OCI-M1 (cell line): ENCODE measurements around the gene RPS6KA2.
"Not testable (repeated sequence)": the region's sequence is repeated elsewhere in the genome, so short reads cannot be mapped to it uniquely, and the experiment has no call there.

ENCODE experiments used
- DNase-seq: peaks from one replicate; lab custom pipeline; 2025; lab: John Stamatoyannopoulos, UW

Gene RPS6KA2

DNA sequence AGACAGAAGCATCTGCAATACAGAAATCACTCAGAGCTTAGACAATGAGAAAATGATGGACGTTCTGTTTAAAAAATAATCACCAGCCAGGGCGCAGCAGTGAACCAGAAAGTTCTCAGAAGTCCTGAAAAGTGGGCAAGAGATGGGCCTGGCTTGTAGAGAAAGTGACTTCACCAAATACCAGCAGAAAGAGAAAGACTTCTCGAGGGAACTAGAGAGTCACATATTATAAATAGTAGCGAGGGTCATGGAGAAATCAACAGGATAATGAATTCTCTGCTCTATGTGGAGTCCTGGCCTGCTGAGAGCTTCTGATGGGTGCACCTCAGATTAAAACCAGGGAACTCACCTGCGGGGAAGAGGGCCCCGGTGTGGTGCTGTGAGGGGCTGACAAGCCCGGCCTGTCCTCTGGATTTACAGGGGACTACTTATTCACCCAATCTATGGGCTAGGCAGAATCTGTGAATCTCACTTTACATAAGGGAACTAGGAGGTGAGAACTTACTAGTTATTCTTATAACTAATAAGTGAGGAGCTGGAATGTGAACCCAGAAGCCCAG, 35.0 kb downstream of the RPS6KA2 start:
- DNase-seq, result no peak

DNA sequence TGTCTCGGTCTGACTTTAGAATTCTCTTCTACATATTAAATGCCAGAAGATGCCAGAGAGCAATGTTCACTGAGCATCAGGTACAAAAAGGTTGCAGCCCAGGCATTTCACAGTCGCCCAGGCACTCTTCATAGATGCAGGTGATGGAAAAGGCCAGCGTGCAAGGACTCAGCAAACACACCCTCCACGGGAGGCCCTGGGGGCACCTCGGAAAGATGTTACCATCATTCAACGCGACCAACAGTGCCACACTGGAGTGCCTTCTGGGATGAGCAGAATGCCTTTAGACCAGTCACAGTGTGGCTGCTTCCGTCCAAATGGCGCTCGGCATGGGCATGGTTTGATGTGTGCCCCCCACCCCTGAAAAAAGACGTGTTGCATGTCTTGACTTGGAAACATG, 36.0 kb downstream of the RPS6KA2 start:
- no peak for DNase-seq

DNA sequence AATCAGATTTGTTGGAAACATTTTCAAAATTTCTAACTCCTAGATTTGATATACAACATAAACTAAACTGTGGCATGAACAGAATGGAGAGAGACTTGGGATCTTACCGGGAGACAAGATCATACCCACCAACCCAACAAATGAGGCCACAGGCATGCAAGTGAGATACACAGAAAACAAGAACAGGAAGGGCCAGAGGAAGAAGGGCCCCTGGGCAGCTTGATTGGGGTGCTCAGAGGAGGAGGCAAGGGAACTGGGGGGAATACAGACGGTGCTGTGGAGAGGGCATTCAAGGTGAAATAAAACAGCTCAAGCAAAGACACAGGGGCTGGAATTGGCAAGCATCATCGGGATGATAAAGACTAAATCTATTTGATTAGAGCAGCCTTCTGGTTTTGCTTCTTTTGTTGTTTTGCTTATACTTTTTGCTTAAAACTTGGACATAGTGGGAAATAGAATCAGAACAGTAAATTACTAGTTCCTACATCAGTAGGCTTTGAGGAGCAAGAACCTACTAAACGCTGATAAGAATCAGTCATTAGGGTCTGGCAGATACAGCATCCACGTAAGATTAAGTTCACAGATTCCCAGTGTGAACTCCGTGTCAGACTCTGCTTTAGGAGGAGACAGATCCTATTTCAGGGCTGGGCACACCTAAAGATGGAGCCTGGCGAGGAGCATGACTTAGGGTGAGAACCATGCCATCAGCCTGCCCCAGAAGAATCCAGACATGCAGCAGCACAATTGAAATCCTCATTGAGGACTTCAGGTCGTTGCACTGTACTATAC, 37.1 kb downstream of the RPS6KA2 start:
- no peak for DNase-seq

DNA sequence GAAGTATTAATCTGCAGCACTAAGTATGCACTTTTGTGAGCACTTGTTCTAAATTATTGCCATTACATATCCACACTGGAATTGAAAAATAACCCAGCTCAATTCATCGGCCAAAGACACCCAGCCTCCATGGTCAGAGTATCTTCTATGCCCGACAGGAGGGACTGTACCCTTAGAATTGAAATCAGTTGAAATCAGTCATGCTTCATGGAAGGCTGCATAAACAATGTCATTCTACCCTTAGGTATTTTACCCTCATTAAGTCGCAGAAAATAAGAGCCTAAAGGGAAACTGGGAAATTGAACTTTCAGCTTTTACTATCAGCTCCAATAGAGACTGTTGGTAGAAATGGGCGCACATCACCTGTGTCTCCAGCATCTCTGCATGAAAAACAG, 37.7 kb downstream of the RPS6KA2 start:
- no peak for DNase-seq

DNA sequence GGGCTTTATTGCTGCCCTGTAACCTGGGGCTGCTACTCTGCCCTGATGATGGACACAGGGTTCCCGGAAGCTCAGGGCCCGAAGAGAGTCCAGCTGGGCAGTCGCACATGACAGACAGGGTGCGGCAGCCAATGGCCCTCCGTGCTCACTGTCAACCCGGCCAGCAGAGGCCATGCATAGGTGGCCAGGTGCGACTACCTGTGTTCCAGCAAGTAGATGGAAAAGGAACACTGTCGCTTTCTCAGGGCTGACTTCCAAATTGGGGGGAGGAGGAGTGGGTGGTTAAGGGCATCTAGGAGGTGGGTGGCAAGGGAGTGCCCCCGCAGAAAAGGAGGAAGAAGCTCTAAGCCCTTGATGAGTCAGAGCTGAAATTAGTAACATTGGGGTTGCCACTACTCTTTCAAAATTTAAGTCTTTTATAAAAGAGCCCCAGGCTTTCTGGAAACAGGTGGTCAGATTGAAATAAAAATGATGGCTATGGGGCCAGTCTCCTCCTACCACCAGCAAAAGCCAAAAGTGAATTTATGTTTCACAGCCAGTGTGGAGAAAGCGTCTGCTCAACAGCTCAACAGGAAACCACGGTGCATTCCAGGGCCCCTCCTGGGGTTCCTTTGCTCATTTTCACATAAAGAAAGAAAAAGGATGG, 38.2 kb downstream of the RPS6KA2 start:
- no peak for DNase-seq

DNA sequence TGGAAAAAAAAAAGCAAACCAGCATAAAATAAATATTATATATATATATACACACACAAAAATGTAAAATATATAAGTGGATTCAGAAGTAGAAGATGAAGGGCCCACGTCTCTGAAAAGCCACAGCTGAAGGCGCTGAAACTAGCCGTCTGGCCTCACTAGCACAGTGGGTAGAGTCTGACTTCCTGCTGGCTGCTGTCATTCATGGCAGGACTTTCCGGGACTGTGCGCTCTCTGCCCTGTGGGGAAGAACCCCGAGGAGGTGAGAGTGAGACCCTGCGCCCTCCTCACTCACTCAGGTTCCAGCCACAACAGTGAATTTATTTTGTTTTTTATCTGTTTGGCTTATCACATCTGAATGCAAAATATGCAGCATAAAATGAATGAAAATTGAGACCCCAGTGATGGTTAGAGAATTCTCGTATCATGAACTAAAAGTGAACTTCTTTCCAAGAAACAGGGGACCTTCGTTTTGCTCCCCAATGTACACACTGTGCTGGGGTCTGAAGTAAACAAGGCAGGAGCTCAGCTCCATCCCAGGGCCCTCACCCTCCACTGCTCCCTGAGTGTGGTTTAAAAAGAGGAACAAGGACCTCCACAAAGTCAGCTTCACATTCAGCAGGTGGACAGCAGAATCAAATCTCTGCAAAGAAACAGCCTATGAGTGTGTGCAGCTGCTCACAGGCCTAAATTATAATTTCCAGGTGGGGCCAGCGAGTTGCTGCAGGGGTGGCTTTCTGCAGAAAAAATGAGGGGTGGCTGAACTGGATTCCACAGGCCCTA, 39.2 kb downstream of the RPS6KA2 start:
- no peak for DNase-seq

DNA sequence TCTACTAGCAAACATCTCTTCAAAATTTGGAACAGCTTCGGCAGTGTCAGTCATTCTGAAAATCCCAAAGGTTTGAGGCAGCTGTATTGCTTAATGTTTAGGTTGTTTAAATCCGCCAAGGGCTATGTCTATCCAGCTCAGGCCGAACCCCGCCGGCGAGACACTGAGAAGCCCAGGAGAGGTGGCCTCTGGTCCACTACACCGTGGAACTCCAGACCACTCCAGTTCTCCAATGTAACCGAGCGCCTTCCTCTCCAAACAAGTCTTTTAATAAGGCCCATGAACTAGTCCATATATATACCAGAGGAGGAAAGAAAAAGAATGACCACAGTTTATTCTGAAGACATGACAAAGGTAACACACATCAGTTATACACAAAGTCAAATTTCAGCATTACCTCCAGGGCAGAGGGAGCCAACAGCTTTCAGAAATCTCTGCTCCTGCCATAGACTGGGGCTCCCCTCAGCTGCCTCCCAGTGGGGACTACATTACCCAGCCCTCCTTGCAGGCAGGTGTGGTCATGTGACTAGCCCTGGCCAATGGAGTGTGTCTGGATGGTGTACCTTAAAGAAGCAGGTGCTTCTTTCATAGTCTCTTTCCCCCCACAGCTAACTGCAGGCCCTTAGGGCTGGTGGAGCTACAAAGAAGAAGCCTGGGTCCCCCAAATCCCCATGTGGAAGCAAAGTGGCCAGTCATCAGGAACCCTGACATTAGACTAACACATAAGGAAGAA, 40.5 kb downstream of the RPS6KA2 start, which contains the start of gene RAMACL:
RAMACL (minus strand) TSS at position 255 of the 733 bp plus-strand sequence; CDS start at position 54, 201 bp downstream.
- DNase-seq, result no peak

DNA sequence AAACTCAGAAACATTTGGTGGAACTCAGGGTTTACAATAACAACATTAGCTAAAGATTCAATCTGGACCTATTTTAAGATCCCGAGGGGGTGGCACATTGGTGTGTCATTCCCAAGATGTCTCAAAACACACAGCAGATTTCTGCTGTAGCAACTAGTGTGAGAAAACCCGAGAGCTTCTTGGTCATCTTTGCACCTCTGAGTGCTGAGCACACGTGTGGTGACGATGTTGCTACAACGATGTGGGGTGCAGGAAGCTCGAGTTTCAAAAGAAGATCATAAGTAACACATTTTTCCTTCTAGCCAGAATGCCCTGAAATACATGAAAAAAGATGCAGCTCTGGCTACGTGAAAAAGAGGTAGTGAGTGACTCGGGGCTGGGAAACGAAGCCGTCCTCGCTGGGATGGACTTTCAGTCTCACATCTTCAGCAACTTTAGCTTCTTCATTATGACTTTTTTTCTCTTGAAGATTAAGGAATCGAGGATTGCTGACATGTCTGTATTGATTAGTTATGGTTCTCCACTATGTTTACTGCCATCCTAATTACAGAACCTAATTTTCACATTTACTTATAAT, 42.1 kb downstream of the RPS6KA2 start:
- DNase-seq, result no peak

DNA sequence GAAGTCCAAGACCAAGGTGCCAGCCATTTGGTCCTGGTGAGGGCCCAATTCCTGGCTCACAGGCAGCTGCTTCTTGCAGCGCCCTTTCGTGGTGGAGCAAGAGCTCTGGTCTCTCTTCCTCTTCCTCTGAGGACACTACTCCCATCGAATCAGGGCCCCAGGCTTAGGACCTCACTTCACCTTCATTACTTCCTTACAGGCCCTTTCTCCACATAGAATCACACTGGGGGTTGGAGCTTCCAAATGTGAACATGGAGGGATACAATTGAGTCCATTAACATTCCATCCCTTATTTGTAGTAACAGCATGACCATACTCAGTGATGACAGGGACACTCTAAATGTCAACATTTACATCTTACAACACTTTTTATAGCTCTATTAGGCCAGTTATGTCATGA, 42.9 kb downstream of the RPS6KA2 start:
- DNase-seq, result no peak

DNA sequence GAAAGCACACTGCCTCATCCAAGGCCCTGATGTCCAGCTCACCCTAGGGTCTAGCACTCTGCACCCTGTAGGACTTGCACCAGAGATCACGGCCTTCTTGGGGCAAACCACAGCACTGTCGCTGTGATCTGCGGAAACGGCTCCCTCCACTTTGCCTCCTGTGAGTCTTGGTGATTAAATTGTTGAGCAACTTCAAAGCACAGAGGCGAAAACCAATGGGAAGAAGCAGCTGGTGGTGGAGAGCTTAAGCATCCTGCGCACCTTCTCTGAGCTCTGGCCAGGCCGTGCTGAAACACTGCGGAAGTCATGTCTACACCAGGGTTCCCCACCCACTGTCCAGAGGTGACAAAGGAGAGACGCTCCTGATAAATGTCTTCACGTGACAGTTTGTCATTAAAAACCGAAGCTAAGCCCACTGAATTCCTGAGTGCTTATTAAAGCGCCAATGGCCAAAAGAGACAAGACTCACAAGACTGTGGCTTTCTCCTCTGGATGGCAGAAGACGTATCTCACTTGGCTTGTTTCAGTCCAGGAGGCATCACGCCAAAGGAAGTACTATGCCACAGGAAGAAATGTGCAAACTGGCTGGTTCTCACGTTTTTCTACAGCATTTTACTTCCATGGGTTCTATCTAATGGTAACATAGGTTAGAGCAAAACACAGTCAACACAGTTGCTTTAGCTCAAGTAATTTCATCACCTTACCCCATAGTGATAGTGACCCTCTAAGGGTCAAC, 43.7 kb downstream of the RPS6KA2 start:
- no peak for DNase-seq

DNA sequence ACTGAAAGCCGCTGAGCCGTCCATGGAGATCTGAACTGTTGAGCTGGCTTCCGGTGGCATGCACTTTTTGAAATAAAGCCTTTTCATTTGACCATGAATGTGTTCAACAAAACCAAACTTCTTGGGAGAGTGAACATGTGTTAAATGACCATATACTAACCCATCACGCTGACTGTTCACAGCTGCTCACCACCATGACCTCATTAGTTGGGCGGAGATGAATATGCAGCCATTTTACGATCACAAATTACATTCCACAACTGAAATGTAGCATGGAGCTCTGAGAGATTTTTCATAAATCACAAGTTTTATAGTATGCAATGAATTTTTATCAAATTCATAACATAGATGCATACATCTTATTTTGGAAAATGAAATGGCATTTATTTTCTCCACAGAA, 44.8 kb downstream of the RPS6KA2 start:
- DNase-seq, result no peak

DNA sequence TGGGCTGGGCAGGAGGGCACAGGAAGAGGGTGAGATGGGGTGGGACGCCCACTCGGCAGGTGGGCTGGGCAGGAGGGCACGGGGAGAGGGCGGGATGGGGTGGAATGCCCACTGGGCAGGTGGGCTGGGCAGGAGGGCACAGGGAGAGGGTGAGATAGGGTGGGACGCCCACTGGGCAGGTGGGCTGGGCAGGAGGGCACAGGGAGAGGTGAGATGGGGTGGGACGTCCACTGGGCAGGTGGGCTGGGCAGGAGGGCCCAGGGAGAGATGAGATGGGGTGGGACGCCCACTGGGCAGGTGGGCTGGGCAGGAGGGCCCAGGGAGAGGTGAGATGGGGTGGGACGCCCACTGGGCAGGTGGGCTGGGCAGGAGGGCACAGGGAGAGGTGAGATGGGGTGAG, 45.2 kb downstream of the RPS6KA2 start:
- not testable (repeated sequence) for DNase-seq

DNA sequence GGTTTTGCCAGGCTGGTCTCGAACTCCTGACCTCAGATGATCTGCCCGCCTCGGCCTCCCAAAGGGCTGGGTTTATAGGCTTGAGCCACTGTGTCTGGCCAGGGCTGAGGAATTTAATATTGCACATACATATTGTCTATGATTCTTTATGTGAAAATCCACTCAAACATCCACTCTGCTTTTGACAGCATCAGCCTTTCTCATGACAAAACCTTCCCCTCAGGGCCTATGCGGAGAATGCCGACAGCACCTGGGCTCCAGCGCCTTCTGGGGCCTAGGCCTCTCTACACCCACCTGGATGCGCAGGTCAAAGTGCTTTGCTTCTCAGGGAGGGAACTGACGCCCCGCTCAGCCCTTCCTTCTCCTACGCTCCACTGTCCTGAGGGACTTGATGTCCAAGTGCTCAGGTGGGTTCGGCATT, 46.0 kb downstream of the RPS6KA2 start:
- no peak for DNase-seq

DNA sequence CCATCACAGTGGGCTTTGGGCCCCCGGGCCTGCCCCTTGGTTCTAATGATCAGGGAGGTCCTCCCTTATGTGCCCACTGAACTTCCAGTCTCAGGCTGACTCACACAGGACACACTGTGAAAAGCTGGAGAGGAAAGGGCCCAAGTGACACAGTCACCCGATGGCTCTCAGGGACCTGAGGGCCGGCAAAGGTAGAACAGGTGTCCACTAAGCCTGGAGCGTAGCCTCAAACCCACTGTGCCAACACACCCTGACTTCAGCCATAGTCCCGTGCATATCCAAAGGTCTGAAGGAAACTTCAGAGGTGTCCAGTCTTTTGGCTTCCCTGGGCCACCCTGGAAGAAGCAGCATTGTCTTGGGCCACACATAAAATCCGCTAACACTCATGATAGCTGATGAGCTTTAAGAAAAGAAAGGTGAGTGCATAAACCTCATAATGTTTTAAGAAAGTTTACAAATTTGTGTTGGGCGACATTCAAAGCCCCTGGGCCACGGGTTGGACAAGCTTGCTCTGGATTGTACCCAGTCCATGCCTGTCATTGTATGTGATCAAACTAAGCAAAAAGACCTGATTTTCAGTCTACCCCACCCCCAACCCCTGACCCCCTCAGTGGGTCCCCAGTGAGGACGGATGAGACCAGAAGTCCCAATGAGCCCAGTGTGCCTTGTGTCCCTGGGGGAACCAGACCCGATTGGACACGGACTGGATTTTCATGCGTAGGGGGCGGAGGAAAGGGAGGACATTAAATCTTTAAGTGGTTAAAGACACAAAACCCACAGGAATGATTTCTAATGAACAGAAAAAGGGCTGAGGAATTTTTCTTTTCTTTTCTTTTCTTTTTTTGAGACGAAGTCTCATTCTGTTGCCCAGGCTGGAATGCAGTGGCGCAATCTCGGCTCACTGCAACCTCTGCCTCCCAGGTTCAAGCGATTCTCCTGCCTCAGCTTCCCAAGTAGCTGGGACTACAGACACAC, 46.7 kb downstream of the RPS6KA2 start:
- no peak for DNase-seq

DNA sequence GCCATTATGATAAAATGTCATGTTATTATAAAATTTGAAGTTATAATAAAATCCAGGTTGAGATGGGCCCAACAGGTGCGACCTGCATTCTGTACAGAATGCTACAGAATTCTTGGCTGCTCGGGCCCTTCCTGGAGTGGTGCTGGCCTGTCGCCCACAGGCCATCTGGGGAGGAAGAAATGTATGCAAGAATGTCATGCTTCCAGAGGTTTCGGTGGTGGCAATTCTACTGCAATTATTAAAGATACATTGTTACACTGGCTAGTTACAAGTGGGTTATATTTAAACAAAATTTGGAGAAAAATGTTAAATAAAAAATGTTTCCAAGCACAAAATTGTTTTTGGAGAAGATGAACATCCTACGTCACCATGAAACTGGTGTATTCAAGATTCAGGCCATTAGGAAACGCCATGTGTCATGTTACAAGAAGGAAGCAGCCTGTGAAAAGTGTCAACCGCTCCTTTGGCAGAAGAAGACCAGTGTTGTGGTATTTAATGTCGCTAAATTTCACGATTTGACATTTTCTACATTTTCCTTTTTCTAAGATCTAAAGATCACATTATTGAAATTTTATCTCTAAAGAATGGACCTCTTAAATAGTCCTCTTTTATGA, 47.7 kb downstream of the RPS6KA2 start:
- no peak for DNase-seq

DNA sequence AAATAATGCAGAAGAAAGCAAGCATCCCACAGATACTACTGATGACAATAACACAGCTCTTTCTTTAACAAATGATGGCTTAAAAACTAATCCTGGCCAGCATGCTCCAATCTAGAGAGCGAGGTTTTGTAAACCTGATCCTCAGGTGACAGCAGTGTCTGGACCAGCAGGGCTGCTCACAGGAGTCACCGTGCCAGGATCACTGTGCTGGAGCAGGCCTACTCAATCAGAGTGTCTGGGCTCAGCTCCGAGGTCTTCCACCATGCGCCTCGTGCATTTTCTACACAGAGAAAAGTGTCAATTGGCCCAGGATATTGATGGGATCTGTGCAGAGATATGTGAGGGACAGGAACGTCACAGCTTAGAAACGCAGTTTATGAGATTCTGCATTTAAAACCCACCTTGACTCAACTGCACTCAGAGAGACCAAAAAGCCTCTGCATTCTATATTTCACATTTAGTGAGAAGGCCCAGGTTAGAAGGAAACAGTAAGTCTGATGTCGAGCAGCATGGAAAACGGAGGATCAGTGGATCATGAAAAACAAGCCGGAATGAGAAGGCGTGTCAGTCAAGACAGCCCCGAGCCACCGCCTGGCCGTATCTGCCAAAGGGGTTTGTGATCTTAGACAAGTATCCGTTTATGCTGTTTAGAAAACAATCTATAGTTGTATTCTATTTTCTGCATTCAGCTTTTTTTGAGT, 48.4 kb downstream of the RPS6KA2 start:
- DNase-seq, result no peak

DNA sequence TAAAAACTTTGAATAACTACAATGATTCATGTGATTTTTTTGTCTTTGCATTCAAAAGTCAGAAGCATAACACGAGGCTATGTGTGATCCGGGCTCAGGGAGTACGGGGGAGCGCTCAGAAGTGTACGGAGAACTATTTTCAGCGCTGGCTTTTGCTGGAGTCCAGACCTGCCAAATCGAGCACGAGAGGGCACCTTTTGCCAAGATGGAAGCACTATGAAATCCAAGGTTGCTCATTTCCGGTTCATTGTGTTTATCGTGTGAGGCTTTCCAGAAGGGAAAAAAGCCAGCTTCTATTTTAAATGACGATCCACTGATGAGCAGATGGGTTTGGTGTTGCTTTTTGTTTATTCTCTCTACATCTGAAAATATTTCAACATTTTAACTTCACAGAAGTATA, 51.8 kb downstream of the RPS6KA2 start:
- no peak for DNase-seq

DNA sequence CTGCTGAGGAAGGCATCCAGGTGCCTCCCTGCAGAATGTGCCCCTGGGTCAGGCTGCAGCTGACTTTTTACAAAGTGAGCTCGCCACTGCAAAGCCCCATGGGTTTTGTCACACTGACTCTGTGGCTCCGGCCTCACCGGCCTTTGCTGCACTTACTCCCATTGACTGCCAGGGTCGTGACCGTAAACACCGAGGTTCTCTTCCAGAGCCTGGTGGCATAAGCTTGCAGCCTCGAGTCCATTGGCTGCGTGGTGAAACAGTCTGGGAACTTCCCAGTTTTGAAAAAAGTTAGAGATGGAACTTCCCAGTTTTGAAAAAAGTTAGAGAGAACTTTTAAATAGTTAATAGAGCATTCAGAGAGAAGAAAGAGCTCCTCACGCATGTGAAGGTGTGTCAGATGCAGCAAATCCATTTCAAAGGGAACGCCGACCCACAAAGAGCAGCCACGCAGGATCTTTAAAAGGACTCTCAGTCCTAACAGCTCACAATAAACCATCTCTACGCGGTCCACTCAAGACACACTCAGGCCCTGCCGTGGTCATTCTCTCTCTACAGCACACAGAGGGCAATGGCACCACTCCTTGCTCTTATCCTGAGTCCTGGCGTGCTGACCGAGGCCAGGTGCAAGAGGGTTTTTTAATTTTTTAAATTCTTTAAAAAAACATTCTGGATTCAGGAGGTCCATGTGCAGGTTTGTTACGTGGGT, 53.4 kb downstream of the RPS6KA2 start:
- DNase-seq, result no peak
